HCT116 (cell line): Measurements from ENCODE around the gene FER. TPM values are rescaled to one million over a fixed set of nuclear protein-coding genes. Genes with fewer than 3 reads are reported as not detected.

Source experiments
- ATAC-seq: fragments of 200-7000 bp; cut with Tn5 transposase; 2 replicates; pipeline ENCODE4 v1.9.1; 2020; ENCODE audit warnings: mild to moderate bottlenecking, moderate library complexity
- BruUV-seq: library from RNA; stranded (reverse); fragments of 400-500 nt; replicated peaks from 2 replicates; lab custom pipeline; 2021; lab: Mats Ljungman, UMichigan
- CTCF ChIA-PET: fragments of 300-600 bp; sonication (Branson Sonifier 250); formaldehyde crosslinking; loops from one replicate; lab custom pipeline; 2021; ENCODE audit warnings: antibody characterized with exemption; lab: Charles Lee
- POLR2A ChIA-PET: fragments of 300-600, 350-600 bp; sonication (Branson Sonifier 250); formaldehyde crosslinking; loops from one replicate; lab custom pipeline; 2021; ENCODE audit warnings: antibody characterized with exemption; lab: Charles Lee
- RAD21 ChIA-PET, 2 experiments: fragments of 300-600 bp; sonication (Branson Sonifier 250); formaldehyde crosslinking; loops; one replicate each; lab custom pipeline; 2023; ENCODE audit warnings: low total read pairs in 2 of 2; ENCODE audit not compliant: uncharacterized antibody in 2 of 2, unreplicated experiment in 2 of 2, low non-redundant PET in 1 of 2; lab: Charles Lee
- DNase-seq: peaks from one replicate; pipeline ENCODE4 v3.0.0-alpha.2; 2010; ENCODE audit warnings: low read depth, low spot score
- H2AFZ ChIP-seq: fragments of 200-600 bp; shearing (Covaris generic), sonication (generic); 2 replicates; pipeline ENCODE4 v1.6.1; 2017; ENCODE audit warnings: low read depth, mixed run types, mixed read lengths, antibody characterized with exemption, low read length; ENCODE audit not compliant: poor library complexity, severe bottlenecking
- H3K27ac ChIP-seq: 2 replicates; pipeline ENCODE4 v1.5.1; 2012; ENCODE audit warnings: low read depth, low read length
- H3K27me3 ChIP-seq: fragments of 200-600 bp; sonication (generic); 2 replicates; pipeline ENCODE4 v1.6.1; 2016; ENCODE audit warnings: mixed run types, low read length, mixed read lengths; ENCODE audit not compliant: insufficient read depth
- H3K36me3 ChIP-seq, 2 experiments: fragments of 200-500 bp in 1 of 2; fragments of 200-600 bp in 1 of 2; sonication (Bioruptor generic) in 1 of 2; sonication (generic) in 1 of 2; 2 replicates each; pipeline versions ENCODE4 v1.5.1 to v1.6.1; 2014 to 2016; ENCODE audit warnings: low read length in 2 of 2, inconsistent platforms in 1 of 2, mixed read lengths in 1 of 2, mixed run types in 1 of 2; ENCODE audit not compliant: insufficient read depth in 2 of 2, control insufficient read depth in 1 of 2
- H3K4me1 ChIP-seq, 2 experiments: fragments of 200-600 bp in 1 of 2; sonication (generic) in 1 of 2; 2 replicates each; pipeline versions ENCODE4 v1.5.1 to v1.6.1; 2012 to 2017; ENCODE audit warnings: low read length in 2 of 2, inconsistent platforms in 1 of 2, mild to moderate bottlenecking in 1 of 2, mixed read lengths in 1 of 2, mixed run types in 1 of 2, moderate library complexity in 1 of 2; ENCODE audit not compliant: insufficient read depth in 2 of 2, control insufficient read depth in 1 of 2
- H3K4me2 ChIP-seq: fragments of 200-600 bp; sonication (generic); 2 replicates; pipeline ENCODE4 v1.6.1; 2017; ENCODE audit warnings: mixed run types, low read length, mixed read lengths
- H3K4me3 ChIP-seq, 2 experiments: fragments of 200-600 bp in 1 of 2; sonication (generic) in 1 of 2; replicated peaks in 1 of 2; 2 replicates each; pipeline ENCODE4 v1.5.1; 2011 to 2016; ENCODE audit warnings: low read length in 2 of 2, control low read depth in 1 of 2, low read depth in 1 of 2, mild to moderate bottlenecking in 1 of 2, mixed read lengths in 1 of 2, mixed run types in 1 of 2
- H3K79me2 ChIP-seq: fragments of 200-600 bp; sonication (generic); 2 replicates; pipeline ENCODE4 v1.6.1; 2017; ENCODE audit warnings: mild to moderate bottlenecking, mixed run types, low read length, moderate library complexity, mixed read lengths; ENCODE audit not compliant: insufficient read depth
- H3K9ac ChIP-seq: fragments of 200-600 bp; sonication (generic); 2 replicates; pipeline ENCODE4 v1.6.1; 2016; ENCODE audit warnings: low read length, mixed read lengths
- H3K9me2 ChIP-seq: fragments of 200-600 bp; sonication (generic), shearing (Covaris generic); 2 replicates; pipeline ENCODE4 v1.6.1; 2017; ENCODE audit warnings: mixed run types, mild to moderate bottlenecking, moderate library complexity; ENCODE audit not compliant: insufficient read depth
- H3K9me3 ChIP-seq, 2 experiments: fragments of 200-500 bp in 1 of 2; fragments of 200-600 bp in 1 of 2; sonication (Bioruptor generic) in 1 of 2; sonication (generic) in 1 of 2; 2 replicates each; pipeline ENCODE4 v1.6.1; 2014 to 2017; ENCODE audit warnings: low read length in 2 of 2, mixed read lengths in 2 of 2, inconsistent platforms in 1 of 2, low read depth in 1 of 2, mild to moderate bottlenecking in 1 of 2, mixed run types in 1 of 2, moderate library complexity in 1 of 2; ENCODE audit not compliant: control insufficient read depth in 1 of 2, insufficient read depth in 1 of 2
- H4K20me1 ChIP-seq: fragments of 200-600 bp; sonication (generic), shearing (Covaris generic); 2 replicates; pipeline ENCODE4 v1.6.1; 2017; ENCODE audit warnings: mixed run types, mild to moderate bottlenecking, moderate library complexity; ENCODE audit not compliant: insufficient read depth
- ATF3 ChIP-seq: IDR thresholded peaks from 2 replicates; pipeline ENCODE4 v1.6.1; 2012
- CBX3 ChIP-seq: IDR thresholded peaks from 2 replicates; pipeline ENCODE4 v1.6.1; 2012; ENCODE audit warnings: low read depth
- CEBPB ChIP-seq: IDR thresholded peaks from 2 replicates; pipeline ENCODE4 v1.6.1; 2012; ENCODE audit warnings: low read depth
- CTCF ChIP-seq, 3 experiments: fragments of 200-600 bp in 1 of 3; sonication (generic) in 1 of 3; IDR thresholded peaks in 2 of 3; conservative IDR thresholded peaks in 1 of 3; 2 replicates each; pipeline ENCODE4 v1.5.1; 2012 to 2017; ENCODE audit warnings: low read depth in 2 of 3, low read length in 2 of 3, antibody characterized with exemption in 1 of 3, borderline replicate concordance in 1 of 3, control low read depth in 1 of 3, mild to moderate bottlenecking in 1 of 3, mixed read lengths in 1 of 3, mixed run types in 1 of 3, moderate library complexity in 1 of 3; ENCODE audit not compliant: insufficient read depth in 1 of 3
- EGR1 ChIP-seq: IDR thresholded peaks from 2 replicates; pipeline ENCODE4 v1.6.1; 2012; ENCODE audit warnings: low read depth
- ELF1 ChIP-seq: IDR thresholded peaks from 2 replicates; pipeline ENCODE4 v1.6.1; 2012; ENCODE audit warnings: low read depth, borderline replicate concordance
- EZH2 ChIP-seq: fragments of 200-600 bp; sonication (generic); IDR thresholded peaks from 2 replicates; pipeline ENCODE4 v1.6.1; 2017; ENCODE audit warnings: antibody characterized with exemption, mixed run types
- EZH2phosphoT487 ChIP-seq: fragments of 200-600 bp; IDR thresholded peaks from 2 replicates; pipeline ENCODE4 v1.6.1; 2018; ENCODE audit warnings: antibody characterized with exemption, borderline replicate concordance
- FOSL1 ChIP-seq: IDR thresholded peaks from 2 replicates; pipeline ENCODE4 v1.6.1; 2012; ENCODE audit warnings: low read depth
- JUND ChIP-seq: IDR thresholded peaks from 2 replicates; pipeline ENCODE4 v1.6.1; 2012
- POLR2A ChIP-seq: IDR thresholded peaks from 2 replicates; pipeline ENCODE4 v1.7.0; 2011; ENCODE audit warnings: borderline replicate concordance; ENCODE audit not compliant: insufficient read depth, insufficient read length; ENCODE audit errors: extremely low read depth
- SIN3A ChIP-seq: IDR thresholded peaks from 2 replicates; pipeline ENCODE4 v1.6.1; 2012; ENCODE audit warnings: low read depth
- SRF ChIP-seq: IDR thresholded peaks from 2 replicates; pipeline ENCODE4 v1.6.1; 2012; ENCODE audit warnings: low read depth
- TCF7L2 ChIP-seq: IDR thresholded peaks from 2 replicates; pipeline ENCODE4 v1.7.0; 2011; ENCODE audit warnings: borderline replicate concordance, inconsistent platforms; ENCODE audit not compliant: insufficient read depth, insufficient read length; ENCODE audit errors: extremely low read depth
- YY1 ChIP-seq: IDR thresholded peaks from 2 replicates; pipeline ENCODE4 v1.6.1; 2011; ENCODE audit warnings: low read length, low read depth, moderate library complexity, mild to moderate bottlenecking; ENCODE audit not compliant: insufficient replicate concordance; ENCODE audit errors: extremely low read depth
- ZBTB33 ChIP-seq: IDR thresholded peaks from 2 replicates; pipeline ENCODE4 v1.6.1; 2011; ENCODE audit warnings: mild to moderate bottlenecking, low read length, moderate library complexity; ENCODE audit not compliant: insufficient replicate concordance; ENCODE audit errors: extremely low read depth
- ZFX ChIP-seq: fragments of 450-650 bp; IDR thresholded peaks from 2 replicates; pipeline ENCODE4 v1.6.1; 2017
- ZNF274 ChIP-seq: fragments of 200-500 bp; sonication (Bioruptor generic); IDR thresholded peaks from 2 replicates; pipeline ENCODE4 v1.6.1; 2014; ENCODE audit warnings: mild to moderate bottlenecking, low read depth, low read length, inconsistent platforms
- intact Hi-C: fragments of 100-400 bp; cut with micrococcal nuclease; formaldehyde crosslinking; loops from 2 replicates; pipeline ENCODE4 v1.10.0; 2022
- total RNA-seq: library from RNA; stranded (reverse); gene quantifications from one replicate; pipeline ENCODE4 v1.2.1, GENCODE V29; 2021; ENCODE audit not compliant: unreplicated experiment
- TF ChIP-seq, protein P1 (sequence below): IDR thresholded peaks from 2 replicates; pipeline ENCODE4 v1.6.1; 2012
- TF ChIP-seq, protein P2 (sequence below): IDR thresholded peaks from 2 replicates; pipeline ENCODE4 v1.6.1; 2012; ENCODE audit warnings: low read depth

The FER gene
- total RNA-seq, 1 experiment from 2014 or later = 32.0 TPM

DNA sequence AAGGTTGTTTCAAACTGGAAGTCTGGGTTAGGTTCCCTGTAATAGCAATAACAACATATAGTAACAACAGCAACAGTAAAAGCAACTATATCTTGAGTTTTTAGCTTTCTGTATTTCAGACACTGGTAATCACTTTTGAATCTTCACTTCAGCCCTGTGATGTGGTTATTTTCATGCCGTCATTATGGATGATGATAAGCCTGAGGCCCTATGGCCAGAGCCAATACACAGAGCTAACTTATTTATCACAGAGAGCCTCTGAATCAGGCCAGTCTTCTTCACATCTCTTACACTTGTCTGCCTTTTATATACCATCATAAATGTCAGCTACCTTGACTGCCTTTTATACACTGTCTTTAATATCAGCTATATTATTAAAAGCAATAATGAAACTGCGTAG lies 329.0 kb downstream of the FER start:
- POLR2A ChIA-PET = no interaction called here
- TF ChIP-seq CTCF (IDR thresholded peaks at IDR 0.05 in 2 of 3, conservative IDR thresholded peaks at IDR 0.05 in 1 of 3; ENCODE audit: borderline replicate concordance in 1 of 3, insufficient read depth in 1 of 3, low read depth in 2 of 3, low read length in 2 of 3) = no peak
- TF ChIP-seq CEBPB = no peak
- TF ChIP-seq ZFX = no peak
- no peak for TF ChIP-seq SRF
- no peak for TF ChIP-seq POLR2A
- no peak for TF ChIP-seq EGR1
- TF ChIP-seq, protein P1, sequence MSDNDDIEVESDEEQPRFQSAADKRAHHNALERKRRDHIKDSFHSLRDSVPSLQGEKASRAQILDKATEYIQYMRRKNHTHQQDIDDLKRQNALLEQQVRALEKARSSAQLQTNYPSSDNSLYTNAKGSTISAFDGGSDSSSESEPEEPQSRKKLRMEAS = no peak
- TF ChIP-seq ZBTB33 = no peak
- TF ChIP-seq FOSL1 = no peak
- TF ChIP-seq SIN3A = no peak
- no peak for TF ChIP-seq ELF1
- no peak for TF ChIP-seq CBX3
- no peak for TF ChIP-seq EZH2phosphoT487
- TF ChIP-seq YY1 = no peak
- no peak for TF ChIP-seq TCF7L2
- TF ChIP-seq, protein P2, sequence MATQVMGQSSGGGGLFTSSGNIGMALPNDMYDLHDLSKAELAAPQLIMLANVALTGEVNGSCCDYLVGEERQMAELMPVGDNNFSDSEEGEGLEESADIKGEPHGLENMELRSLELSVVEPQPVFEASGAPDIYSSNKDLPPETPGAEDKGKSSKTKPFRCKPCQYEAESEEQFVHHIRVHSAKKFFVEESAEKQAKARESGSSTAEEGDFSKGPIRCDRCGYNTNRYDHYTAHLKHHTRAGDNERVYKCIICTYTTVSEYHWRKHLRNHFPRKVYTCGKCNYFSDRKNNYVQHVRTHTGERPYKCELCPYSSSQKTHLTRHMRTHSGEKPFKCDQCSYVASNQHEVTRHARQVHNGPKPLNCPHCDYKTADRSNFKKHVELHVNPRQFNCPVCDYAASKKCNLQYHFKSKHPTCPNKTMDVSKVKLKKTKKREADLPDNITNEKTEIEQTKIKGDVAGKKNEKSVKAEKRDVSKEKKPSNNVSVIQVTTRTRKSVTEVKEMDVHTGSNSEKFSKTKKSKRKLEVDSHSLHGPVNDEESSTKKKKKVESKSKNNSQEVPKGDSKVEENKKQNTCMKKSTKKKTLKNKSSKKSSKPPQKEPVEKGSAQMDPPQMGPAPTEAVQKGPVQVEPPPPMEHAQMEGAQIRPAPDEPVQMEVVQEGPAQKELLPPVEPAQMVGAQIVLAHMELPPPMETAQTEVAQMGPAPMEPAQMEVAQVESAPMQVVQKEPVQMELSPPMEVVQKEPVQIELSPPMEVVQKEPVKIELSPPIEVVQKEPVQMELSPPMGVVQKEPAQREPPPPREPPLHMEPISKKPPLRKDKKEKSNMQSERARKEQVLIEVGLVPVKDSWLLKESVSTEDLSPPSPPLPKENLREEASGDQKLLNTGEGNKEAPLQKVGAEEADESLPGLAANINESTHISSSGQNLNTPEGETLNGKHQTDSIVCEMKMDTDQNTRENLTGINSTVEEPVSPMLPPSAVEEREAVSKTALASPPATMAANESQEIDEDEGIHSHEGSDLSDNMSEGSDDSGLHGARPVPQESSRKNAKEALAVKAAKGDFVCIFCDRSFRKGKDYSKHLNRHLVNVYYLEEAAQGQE = no peak
- TF ChIP-seq JUND = no peak
- TF ChIP-seq ZNF274 = no peak
- TF ChIP-seq EZH2 = no peak
- no peak for TF ChIP-seq ATF3
- intact Hi-C loops = no loop called here

More for the DNA sequence above, 329.0 kb downstream of the FER start:
- Histone ChIP-seq H3K4me1 (no peaks in the 10 kb centered on the region), H3K9me2 (no peaks in the 10 kb centered on the region), H3K27me3 (no peaks in the 10 kb centered on the region), H4K20me1 (no peaks in the 10 kb centered on the region), H3K4me2 (no peak overlapping the region), H3K36me3 (no peaks in the 10 kb centered on the region), H3K9me3 (no peaks in the 10 kb centered on the region), H3K9ac (no peak overlapping the region), H3K79me2 (no peaks in the 10 kb centered on the region), H2AFZ (no peak overlapping the region), H3K27ac (no peak overlapping the region), H3K4me3 (no peak overlapping the region)
- no TSS peak for BruUV-seq
- RAD21 ChIA-PET = no interaction called here
- CTCF ChIA-PET = no interaction called here
- no peak for ATAC-seq
- no peak for DNase-seq
